Suprapubic skin (tissue), 4 donors: Measurements from ENCODE around the gene ADAMTS2. TPM values are rescaled to one million over a fixed set of nuclear protein-coding genes. Genes with fewer than 3 reads are reported as not detected.

Experiments
- DNase-seq, 2 donors: peaks; one replicate each; pipeline ENCODE4 v3.0.0-alpha.2; 2019; ENCODE audit warnings: low spot score in 2 of 2
- H3K27ac ChIP-seq: fragments of 200-600 bp; sonication (generic); one replicate; pipeline ENCODE4 v1.5.1; 2019
- H3K27me3 ChIP-seq: fragments of 200-600 bp; sonication (generic); one replicate; pipeline ENCODE4 v1.5.1; 2019
- H3K36me3 ChIP-seq: fragments of 200-600 bp; sonication (generic); one replicate; pipeline ENCODE4 v1.5.1; 2019
- H3K4me1 ChIP-seq: fragments of 200-600 bp; sonication (generic); one replicate; pipeline ENCODE4 v1.5.1; 2019
- H3K4me3 ChIP-seq: fragments of 200-600 bp; sonication (generic); one replicate; pipeline ENCODE4 v1.5.1; 2019; ENCODE audit warnings: mild to moderate bottlenecking
- H3K9me3 ChIP-seq: fragments of 200-600 bp; sonication (generic); one replicate; pipeline ENCODE4 v1.5.1; 2019
- CTCF ChIP-seq, 2 donors: fragments of 200-600 bp in 1 of 2; fragments of 450-650 bp in 1 of 2; sonication (generic) in 1 of 2; IDR thresholded peaks; one replicate each; pipeline ENCODE4 v1.5.1; 2016 to 2019; ENCODE audit warnings: antibody characterized with exemption in 2 of 2, mild to moderate bottlenecking in 1 of 2, moderate library complexity in 1 of 2
- EP300 ChIP-seq: sonication (generic); formaldehyde crosslinking; IDR thresholded peaks from one replicate; pipeline ENCODE4 v1.6.1; 2017; ENCODE audit warnings: antibody characterized with exemption
- POLR2A ChIP-seq, 2 donors: fragments of 450-650 bp; IDR thresholded peaks; one replicate each; pipeline ENCODE4 v1.6.1; 2017; ENCODE audit warnings: antibody characterized with exemption in 2 of 2, mild to moderate bottlenecking in 2 of 2, moderate library complexity in 2 of 2
- POLR2AphosphoS5 ChIP-seq, 3 donors: sonication (generic); formaldehyde crosslinking; IDR thresholded peaks; one replicate each; pipeline ENCODE4 v1.6.1; 2017; ENCODE audit warnings: antibody characterized with exemption in 3 of 3
- WGBS: methylation state at CpG from one replicate; pipeline ENCODE4 v1.1.5; 2018; 5-methylcytosine and 5-hydroxymethylcytosine counted together
- total RNA-seq, 4 donors: library from RNA; depleted of rRNA; stranded (reverse); fragments of >200 nt; gene quantifications; one replicate each; pipeline ENCODE4 v1.1.0, GENCODE V29; 2016

Gene ADAMTS2
- total RNA-seq, 4 donors from 2014 or later, result 3.1 to 5.5 (median 4.3) TPM

GRCh38 chr5:179276838-179277395 is 68.3 kb downstream of the ADAMTS2 start:
- Histone ChIP-seq H3K27me3 (no peaks in the 10 kb centered on the region), H3K4me1 (peaks cover 36% of the 10 kb centered on the region), H3K4me3 (no peak overlapping the region), H3K36me3 (no peaks in the 10 kb centered on the region), H3K9me3 (no peaks in the 10 kb centered on the region), H3K27ac (peak overlapping the region; percentile 80)
- WGBS, result 87% methylated on average over 3 of the region's 17 CpGs
- no peak for DNase-seq
- no peak for TF ChIP-seq CTCF (IDR thresholded peaks at IDR 0.05)
- no peak for TF ChIP-seq POLR2AphosphoS5 (IDR thresholded peaks at IDR 0.05)
- no peak for TF ChIP-seq POLR2A (IDR thresholded peaks at IDR 0.05)
- no peak for TF ChIP-seq EP300

- no peak overlapping the region for H3K4me3 ChIP-seq
- no peaks in the 10 kb centered on the region for H3K9me3 ChIP-seq
- peak overlapping the region; percentile 80 for H3K27ac ChIP-seq
- no peaks in the 10 kb centered on the region for H3K36me3 ChIP-seq
- TF ChIP-seq POLR2AphosphoS5 (IDR thresholded peaks at IDR 0.05) (no peak), CTCF (IDR thresholded peaks at IDR 0.05) (no peak), POLR2A (IDR thresholded peaks at IDR 0.05) (no peak), EP300 (no peak)
- H3K4me1 ChIP-seq, result peaks cover 41% of the 10 kb centered on the region
- no peaks in the 10 kb centered on the region for H3K27me3 ChIP-seq
- WGBS, result 61% methylated on average over 15 of the region's 23 CpGs
- peak; percentile 92 to 94 for DNase-seq
Measured at GRCh38 chr5:179275941-179276837, 69.1 kb downstream of the ADAMTS2 start.

- Histone ChIP-seq H3K36me3 (no peaks in the 10 kb centered on the region), H3K9me3 (no peaks in the 10 kb centered on the region), H3K4me1 (peaks cover 49% of the 10 kb centered on the region), H3K4me3 (no peak overlapping the region), H3K27ac (peak overlapping the region; percentile 80), H3K27me3 (no peaks in the 10 kb centered on the region)
- DNase-seq, result no peak
- 69% methylated on average over 15 of the region's 15 CpGs for WGBS
- TF ChIP-seq POLR2A (IDR thresholded peaks at IDR 0.05) (no peak), EP300 (no peak), POLR2AphosphoS5 (IDR thresholded peaks at IDR 0.05) (no peak), CTCF (IDR thresholded peaks at IDR 0.05) (no peak)
Measured at GRCh38 chr5:179275381-179275878, 69.8 kb downstream of the ADAMTS2 start.

GRCh38 chr5:179274321-179275315 is 70.6 kb downstream of the ADAMTS2 start:
- Histone ChIP-seq H3K36me3 (no peaks in the 10 kb centered on the region), H3K27ac (peak overlapping the region; percentile 80), H3K9me3 (no peaks in the 10 kb centered on the region), H3K4me3 (no peak overlapping the region), H3K27me3 (no peaks in the 10 kb centered on the region), H3K4me1 (peaks cover 57% of the 10 kb centered on the region)
- DNase-seq, result peak in 1 of 2 donors; percentile 55
- 84% methylated on average over 13 of the region's 26 CpGs for WGBS
- TF ChIP-seq POLR2A (IDR thresholded peaks at IDR 0.05) (no peak), EP300 (no peak), CTCF (IDR thresholded peaks at IDR 0.05) (no peak), POLR2AphosphoS5 (IDR thresholded peaks at IDR 0.05) (no peak)
